H1 (cell line): ENCODE data around the gene USP53. TPM values are rescaled to one million over a fixed set of nuclear protein-coding genes. Genes with fewer than 3 reads are reported as not detected.

ENCODE experiments used
- polyA plus RNA-seq, 7 experiments: library from polyadenylated mRNA; depleted of rRNA in 3 of 7; stranded (reverse) in 5 of 7; unstranded in 2 of 7; fragments of >200 nt in 5 of 7; fragments of 200-250 nt in 2 of 7; gene quantifications; 1 replicate in 5 of 7; 2 replicates in 1 of 7; 4 replicates in 1 of 7; pipeline versions ENCODE4 v1.2.1 to v1.2.3, GENCODE V29; 2011 to 2013; ENCODE audit warnings: missing spikeins in 2 of 7, mixed read lengths in 2 of 7
- total RNA-seq: library from RNA; stranded (reverse); fragmentation: NEBNext Ultra II Directional; extraction: Animal tissue kit (Norgen Biotek cat#: 25700); gene quantifications from 2 replicates; pipeline ENCODE4 v1.2.1, GENCODE V29; 2021

The USP53 gene
- total and polyA plus RNA-seq, 2 of the 8 experiments (the other 6 are each of a cell fraction or from before 2014, with no cell fraction given), result 2.9 to 14.9 TPM

Other genes starting within 250 kb of the USP53 start
- gene MYOZ2, start 76.9 kb upstream of the USP53 start, total RNA-seq, result not detected in 2 replicates
- gene MYOZ2, start 76.9 kb upstream of the USP53 start, polyA plus RNA-seq (2011; rRNA removed), result not detected in 2 replicates
- not detected in 2 replicates for gene FABP2, start 109.4 kb downstream of the USP53 start, total RNA-seq
- gene FABP2, start 109.4 kb downstream of the USP53 start, polyA plus RNA-seq (2011; rRNA removed), result not detected in 2 replicates